GM13977 (cell line): ENCODE measurements around the gene CDH4.

ENCODE experiments used
- DNase-seq: peaks from one replicate; pipeline ENCODE4 v3.0.0; 2012; ENCODE audit warnings: low spot score
- in situ Hi-C: fragments of 300-500 bp; cut with MboI; formaldehyde crosslinking; loops from one replicate; pipeline ENCODE4 v1.12.0; 2022; ENCODE audit warnings: low sequenced_read_pairs, low pct_unique_long_range_greater_than_20kb, mixed read lengths, inconsistent platforms; ENCODE audit not compliant: unreplicated experiment
- TF ChIP-seq, protein P1 (sequence below): IDR thresholded peaks from 2 replicates; pipeline ENCODE4 v1.5.1; 2012; ENCODE audit warnings: mild to moderate bottlenecking, control low read depth; ENCODE audit not compliant: insufficient read depth; ENCODE audit errors: extremely low read depth, missing control alignments

The CDH4 gene

DNA sequence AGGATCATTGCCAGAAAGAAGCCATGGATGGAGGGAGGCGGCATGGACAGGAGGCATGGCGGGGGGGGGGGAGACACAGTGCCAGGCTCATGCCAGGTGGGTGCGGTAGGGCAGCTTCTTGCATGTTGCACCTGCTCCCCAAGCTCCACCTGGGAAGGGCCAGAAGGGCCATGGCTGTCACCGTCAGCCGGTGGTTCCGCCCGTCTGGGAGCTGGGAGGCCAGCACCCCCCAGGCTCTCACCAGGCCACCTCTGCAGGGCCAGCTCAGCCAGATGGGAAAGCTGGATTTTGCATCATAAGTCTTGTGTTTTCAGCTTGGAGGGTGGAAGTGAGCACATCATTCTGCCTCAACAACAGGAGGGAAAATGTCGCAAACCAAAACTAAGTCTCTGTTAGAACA is 409.0 kb downstream of the CDH4 start:
- DNase-seq = no peak
- in situ Hi-C loops = no loop called here
- TF ChIP-seq, protein P1, sequence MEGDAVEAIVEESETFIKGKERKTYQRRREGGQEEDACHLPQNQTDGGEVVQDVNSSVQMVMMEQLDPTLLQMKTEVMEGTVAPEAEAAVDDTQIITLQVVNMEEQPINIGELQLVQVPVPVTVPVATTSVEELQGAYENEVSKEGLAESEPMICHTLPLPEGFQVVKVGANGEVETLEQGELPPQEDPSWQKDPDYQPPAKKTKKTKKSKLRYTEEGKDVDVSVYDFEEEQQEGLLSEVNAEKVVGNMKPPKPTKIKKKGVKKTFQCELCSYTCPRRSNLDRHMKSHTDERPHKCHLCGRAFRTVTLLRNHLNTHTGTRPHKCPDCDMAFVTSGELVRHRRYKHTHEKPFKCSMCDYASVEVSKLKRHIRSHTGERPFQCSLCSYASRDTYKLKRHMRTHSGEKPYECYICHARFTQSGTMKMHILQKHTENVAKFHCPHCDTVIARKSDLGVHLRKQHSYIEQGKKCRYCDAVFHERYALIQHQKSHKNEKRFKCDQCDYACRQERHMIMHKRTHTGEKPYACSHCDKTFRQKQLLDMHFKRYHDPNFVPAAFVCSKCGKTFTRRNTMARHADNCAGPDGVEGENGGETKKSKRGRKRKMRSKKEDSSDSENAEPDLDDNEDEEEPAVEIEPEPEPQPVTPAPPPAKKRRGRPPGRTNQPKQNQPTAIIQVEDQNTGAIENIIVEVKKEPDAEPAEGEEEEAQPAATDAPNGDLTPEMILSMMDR = no peak

DNA sequence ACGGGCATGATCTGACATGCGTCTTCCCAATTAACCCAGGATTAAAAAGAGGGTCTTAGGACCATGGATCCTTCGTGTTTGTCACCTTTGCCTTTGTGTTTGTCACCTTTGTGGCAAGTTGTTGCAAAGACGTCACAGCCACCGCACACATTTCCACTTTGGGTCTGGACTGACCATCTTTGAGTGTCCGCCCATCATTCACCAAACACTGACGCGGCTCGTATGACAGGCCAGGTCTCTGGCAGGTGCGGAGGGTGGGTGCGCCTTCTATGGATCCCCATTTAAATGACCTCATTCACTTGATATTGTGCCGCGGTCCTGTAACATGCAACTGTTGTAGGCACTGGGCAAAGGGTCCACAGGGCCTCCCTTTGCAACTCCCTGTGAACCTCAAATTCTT is 409.5 kb downstream of the CDH4 start:
- no peak for DNase-seq
- TF ChIP-seq, protein P1 = no peak
- in situ Hi-C loops = no loop called here

DNA sequence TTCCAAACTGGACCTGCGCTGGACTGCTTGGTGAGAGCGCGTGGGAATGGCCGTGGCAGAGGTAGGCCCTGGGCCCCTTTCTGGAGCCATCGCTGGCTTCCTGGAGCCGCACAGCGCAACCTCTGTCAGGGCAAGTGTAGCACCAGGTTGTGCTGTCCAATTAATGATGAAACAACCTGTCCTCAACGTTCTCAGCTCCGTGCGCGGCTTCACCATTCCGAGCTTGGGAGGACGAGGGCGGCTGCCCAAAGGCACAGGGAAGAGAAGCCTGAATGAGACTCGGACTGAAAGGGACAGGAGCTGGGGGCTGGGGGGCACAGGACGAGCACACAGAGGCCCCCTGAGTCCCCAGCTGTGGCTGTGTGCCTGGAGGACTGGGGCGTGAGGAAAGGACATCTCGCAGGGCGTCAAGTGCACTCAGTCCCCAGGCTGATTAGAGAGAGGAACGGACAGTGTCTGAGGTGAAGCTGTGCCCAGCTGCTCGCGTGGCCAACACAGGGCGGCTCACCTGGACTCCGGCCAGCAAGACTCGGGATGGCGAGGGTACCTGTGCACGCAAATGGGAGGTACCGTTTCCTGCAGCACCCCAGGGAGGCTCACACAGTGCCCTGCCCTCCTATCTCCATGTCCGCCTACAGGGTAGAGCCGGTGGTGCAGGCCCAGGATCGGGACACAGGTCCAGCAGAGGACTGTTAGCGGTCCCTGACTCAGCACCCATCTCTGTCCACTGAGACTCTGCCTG is 410.3 kb downstream of the CDH4 start:
- no peak for DNase-seq
- in situ Hi-C loops = no loop called here
- TF ChIP-seq, protein P1 = no peak

DNA sequence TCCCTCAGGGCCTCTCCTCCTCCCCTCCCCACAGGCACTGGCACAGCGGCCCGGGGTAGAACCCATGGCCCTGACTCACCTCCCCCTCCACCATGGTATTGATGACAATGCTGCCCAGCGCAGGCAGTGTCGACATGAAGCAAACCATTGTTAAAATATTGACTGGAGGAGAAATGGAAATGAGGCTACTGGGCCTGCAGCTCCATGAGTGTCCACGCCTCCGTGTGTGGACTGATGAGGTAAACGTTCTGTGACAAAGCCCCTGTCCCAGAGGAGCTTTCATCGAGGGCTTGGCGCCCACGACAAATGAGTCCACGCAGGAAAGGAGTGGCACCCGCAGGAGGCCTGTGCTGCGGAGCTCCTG is 410.9 kb downstream of the CDH4 start:
- in situ Hi-C loops = no loop called here

DNA sequence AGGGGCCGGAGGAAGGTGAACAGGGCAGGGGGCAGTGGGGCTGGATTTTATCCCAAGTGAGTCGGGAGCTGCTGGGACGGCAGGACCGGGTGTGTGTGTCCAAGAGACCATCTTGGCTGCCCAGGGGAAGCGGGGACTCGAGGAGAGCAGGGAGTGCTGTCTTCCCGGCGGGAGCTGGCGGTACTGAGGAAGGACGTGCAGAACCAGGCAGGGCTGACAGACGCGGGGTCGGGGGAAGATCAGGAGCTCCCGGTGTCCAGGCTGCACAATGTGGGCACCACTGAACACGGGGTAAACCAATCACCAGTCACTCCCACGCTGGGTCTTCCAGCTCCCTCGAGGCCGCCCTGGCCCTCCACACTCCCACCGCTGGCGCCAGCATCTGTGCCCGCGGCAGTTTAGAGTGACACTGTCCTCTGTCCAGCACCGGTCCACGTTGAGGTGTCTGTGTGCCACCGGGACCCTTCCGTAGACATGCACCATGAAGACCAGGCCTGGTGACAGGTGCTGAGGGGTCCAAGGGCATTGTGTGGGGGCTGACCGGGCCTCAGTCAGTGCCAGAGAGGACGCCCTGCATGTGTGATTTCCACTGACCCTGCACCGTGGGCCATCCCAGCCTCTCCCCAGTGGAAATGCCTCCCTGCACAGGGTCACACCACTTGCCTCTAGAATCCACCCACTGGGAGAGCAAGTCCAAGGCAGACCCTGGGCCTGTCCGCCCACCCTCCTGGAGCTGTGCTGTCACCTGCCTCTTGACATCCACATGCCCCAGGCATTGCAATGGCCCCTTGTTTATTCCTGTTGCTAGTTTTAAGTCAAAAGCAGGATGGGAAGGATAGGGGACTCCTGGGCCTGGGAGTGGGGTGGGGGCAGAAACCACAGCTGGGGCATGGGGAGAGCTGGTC is 411.7 kb downstream of the CDH4 start:
- in situ Hi-C loops = no loop called here
- DNase-seq = no peak
- TF ChIP-seq, protein P1 = no peak

More for the DNA sequence above, 410.9 kb downstream of the CDH4 start:
- no peak for DNase-seq
- TF ChIP-seq, protein P1 = no peak

DNA sequence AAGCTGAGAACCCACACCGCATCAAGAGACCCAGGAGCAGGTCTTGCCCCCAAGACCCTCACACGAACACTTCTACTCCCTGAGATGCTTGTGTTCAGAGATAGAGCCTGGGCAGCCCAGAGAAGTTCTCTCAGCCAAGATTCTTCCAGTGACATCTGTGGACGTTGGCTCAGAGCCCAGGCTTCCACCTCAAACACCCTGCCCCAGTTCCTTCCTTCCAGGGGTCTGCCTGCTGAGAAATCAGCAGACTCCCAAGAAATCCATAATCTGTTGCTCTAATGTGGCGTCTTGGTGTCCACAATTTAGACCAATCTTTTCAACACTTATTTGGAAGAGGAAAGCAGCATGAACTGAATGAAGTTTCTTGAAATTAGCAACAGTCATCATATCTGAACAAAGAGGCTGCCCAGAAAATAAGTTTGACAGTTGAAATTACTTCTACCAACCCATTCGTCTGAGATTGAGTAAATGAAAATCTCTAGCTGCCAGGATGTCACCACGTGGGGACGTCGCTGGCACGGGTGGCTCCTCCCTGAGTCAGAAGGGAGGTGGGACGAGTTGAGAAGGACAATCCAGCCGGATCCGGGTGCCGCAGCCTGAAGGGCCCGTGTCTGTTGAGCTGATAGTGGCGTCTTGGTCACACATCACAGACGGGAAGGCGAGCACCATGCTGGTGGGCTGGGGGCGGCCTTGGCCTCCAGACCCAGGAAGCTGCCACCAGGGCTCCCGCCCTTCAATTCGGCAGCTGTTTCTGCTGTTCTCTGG is 412.7 kb downstream of the CDH4 start:
- in situ Hi-C loops = no loop called here
- TF ChIP-seq, protein P1 = no peak
- no peak for DNase-seq
